SKM-1 treated with dmso at 0.1 percent for 144 hours (cell line): ENCODE data around the gene KDM8.
"Not testable (repeated sequence)": the region's sequence is repeated elsewhere in the genome, so short reads cannot be mapped to it uniquely, and the experiment has no call there.

Experiments used
- DNase-seq: peaks from one replicate; lab custom pipeline; 2025; ENCODE audit not compliant: unreplicated experiment; lab: John Stamatoyannopoulos, UW

Gene KDM8

DNA sequence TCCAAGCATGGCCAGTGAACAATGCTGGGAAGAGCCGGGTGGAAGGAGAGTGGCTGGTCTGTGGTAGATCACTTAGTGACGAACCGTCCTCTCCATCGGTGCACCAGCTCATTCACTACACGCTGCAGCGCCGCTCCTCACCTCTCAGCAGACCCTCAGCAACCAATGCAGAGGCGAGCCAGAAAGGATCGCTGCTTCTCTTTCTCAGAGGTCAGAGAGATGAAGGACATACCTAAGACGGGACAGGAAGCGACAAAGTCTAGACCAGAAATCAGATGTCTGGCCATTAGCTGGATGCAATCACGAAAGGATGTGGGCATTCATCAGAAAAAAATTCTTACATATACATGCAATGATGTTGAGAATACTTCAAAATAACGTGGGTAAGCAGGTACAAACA is 38.3 kb downstream of the KDM8 start:
- DNase-seq = no peak

DNA sequence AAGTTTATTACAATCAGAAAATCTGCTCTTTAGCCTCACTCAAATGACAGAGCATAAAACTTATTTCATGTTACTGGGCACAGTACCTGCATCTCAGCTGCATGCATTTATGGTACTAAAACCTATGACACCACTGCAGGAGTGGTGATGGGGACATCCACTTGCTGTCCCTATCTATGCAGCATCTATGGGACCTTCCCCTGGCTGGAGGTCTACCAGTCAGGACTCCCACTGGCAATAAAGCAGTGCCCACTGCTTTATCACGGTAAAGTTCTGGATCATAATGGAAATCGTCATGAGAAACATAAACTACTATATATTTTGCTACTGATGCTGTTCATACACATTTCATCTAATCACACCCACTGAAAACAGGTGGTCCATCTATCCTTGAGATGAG is 39.1 kb downstream of the KDM8 start:
- no peak for DNase-seq

DNA sequence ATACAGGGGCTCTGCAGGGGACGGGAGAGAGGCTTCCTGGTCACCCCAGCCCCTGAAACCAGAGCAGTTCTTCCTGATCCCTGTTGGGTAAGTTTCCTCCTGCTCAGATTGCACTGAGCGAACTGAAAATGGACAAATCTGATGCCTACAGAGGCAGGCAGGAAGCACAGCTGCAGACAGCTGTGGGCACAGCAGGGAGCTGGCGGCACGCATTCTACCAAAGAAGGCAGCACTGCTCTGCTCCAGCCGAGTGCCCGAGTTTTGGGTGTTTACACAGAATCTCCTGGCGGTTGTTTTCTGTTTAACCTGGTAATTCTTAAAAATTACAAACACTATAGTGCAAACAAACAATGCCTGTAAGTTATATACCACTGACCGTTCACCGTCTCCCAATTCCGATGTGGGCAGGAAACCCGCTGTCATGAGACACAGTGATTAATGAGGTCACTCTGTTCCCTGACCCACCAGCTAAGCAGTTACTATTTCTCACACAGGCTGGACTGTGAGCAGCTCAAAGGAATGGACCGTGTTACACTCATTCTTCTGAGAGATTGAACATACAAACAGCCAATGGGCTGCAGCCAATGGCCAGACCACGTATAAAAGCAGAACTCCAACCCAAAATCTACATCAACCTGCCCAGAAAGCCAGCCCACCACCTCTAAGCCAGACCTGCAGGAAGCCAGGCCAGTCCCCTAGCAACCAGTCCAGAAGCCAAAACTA is 39.7 kb downstream of the KDM8 start:
- no peak for DNase-seq

DNA sequence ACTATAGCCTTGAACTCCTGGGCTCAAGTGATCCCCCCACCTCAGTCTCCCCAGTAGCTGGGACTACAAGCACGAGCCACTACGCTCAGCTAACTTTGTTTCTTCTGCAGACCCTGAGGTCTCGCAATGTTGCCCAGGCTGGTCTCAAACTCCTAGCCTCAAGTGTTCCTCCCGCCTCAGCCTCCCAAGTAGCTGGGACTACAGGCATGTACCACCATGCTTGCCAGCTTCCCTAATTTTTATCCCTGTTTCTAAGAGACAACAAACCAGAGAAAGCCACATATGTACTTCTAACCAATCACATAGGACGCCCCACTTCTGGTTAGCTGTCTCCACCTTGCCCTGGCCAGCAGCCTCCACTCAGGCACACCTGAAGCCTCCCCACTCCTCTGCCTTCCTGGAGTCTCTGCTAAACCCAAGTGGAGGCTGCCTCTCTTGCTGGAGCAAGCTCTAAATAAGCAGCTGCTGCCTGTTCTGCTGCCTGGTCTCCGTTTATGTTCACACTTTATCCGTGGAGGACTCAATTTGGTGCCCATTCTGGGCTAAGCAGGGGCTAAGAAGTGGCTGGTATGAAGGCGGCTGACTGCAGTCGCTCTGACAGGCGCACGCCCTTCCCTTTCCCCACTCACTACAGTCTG is 40.5 kb downstream of the KDM8 start:
- DNase-seq = no peak

DNA sequence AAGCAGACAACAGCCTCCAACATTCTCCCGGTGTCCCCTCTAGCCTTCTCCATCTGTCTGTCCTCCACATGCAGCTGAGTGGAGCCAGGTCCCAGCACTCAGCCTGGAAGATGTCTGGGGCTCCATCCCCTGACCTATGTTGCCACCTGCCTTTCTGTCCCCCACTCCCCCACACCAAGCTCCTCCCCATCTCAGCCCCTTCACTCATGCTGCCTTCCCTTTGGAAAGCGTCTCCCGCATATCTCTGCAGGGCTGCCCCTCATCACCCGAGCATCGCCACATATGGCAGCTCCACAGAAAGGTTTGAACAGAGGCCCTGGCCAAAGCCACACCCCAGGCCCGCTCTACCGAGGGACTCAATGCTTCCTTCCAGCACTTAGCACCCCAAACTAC is 41.0 kb downstream of the KDM8 start:
- no peak for DNase-seq

DNA sequence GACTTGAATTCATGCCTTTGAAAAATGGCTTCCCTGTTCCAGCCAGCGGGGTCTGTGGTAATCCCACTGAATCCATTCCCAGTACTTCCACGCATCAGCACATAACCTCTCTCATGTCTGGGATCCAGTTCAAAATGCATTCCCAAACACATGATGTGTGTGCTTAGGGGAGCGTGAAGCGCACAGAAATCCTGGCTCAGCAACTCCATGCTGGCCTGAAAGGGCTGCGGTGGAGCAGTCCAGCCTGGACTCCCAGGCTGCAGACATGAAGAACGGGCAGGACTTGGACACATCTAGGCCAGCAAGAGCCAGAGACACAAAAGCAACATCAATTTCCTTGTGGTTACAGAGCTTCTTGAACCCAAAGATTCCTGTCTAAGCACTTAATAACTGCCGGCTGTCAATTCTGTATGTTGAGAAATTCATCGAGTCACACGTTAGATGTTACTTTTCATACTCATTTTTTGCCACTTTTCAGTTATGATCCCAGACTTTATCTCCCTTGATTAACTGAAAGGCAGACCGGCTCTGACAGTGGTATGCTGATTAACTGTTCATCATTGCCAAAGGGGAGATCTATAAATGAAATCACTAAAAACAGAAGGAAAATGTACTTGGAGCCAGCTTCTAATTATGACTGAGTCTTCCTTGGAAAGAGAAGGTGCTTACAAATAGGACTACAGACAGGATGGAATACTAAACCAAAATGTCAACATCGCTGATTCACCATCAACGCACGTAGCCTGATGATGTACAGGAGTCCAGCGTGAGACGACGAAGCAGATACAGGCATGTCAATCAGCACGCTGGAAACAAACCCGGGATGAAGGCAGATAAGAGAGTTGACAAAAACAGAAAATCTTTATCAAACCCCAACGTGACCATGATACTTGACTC is 42.2 kb downstream of the KDM8 start:
- DNase-seq = no peak

DNA sequence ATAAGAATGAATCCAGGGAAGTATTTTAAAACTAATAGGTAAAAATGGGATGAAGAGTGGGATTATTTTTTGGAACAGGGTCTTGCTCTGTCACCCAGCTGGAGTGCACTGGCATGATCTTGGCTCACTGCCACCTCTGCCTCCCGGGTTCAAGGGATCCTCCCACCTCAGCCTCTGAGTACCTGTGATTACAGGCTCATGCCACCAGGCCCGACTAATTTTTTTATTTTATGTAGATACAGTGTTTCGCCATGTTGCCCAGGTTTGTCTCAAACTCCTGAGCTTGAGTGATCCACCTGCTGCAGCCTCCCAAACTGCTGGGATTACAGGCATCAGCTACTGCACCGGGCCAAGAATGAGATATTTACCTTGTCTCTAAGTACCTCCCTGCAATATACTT is 43.1 kb downstream of the KDM8 start:
- no peak for DNase-seq

DNA sequence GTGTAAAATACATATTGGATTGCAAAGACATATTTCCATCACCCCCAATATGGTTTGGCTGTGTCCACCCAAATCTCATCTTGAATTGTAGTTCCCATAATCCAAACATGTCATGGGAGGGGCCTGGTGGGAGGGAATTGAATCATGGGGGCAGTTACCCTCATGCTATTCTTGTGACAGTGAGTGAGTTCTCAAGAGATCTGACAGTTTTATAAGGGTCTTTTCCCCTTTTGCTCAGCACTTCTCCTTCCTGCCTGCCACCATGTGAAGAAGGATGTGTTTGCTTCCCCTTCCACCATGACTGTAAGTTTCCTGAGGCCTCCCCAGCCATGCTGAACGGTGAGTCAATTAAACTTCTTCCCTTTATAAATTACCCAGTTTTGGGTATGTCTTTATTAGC is 43.8 kb downstream of the KDM8 start:
- not testable (repeated sequence) for DNase-seq

DNA sequence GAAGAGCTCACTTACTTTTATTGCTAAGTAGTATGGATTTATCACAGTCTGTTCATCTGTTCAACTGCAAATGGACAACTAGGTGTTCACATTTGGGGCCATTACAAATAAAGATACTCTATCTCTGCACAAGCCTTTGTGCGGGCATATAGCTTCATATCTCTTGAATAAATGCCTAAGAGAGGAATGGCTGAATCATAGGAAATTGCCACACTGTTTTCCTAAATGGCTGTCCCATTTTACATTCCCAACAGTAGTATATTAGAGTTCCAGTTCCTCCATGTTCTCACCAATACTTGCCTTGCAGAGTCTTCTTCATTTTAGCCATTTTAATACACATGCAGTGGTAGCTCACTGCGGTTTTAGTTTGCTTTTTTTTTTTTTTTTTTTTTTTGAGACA is 44.7 kb downstream of the KDM8 start:
- no peak for DNase-seq

DNA sequence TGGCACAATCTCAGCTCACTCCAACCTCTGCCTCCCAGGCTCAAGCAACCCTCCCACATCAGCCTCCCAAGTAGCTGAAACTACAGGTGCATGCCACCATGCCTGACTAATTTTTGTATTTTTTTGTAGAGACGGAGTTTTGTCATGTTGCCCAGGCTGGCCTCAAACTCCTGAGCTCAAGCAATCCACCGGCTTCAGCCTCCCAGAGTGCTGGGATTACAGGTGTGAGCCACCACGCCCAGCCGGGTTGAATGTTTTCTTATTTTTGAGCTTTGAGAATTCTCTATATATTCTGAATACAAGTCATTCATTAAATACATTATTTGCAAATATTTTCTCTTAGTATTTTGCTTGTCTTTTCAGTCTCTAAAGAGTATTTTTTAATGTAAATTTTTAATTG is 45.6 kb downstream of the KDM8 start:
- not testable (repeated sequence) for DNase-seq

DNA sequence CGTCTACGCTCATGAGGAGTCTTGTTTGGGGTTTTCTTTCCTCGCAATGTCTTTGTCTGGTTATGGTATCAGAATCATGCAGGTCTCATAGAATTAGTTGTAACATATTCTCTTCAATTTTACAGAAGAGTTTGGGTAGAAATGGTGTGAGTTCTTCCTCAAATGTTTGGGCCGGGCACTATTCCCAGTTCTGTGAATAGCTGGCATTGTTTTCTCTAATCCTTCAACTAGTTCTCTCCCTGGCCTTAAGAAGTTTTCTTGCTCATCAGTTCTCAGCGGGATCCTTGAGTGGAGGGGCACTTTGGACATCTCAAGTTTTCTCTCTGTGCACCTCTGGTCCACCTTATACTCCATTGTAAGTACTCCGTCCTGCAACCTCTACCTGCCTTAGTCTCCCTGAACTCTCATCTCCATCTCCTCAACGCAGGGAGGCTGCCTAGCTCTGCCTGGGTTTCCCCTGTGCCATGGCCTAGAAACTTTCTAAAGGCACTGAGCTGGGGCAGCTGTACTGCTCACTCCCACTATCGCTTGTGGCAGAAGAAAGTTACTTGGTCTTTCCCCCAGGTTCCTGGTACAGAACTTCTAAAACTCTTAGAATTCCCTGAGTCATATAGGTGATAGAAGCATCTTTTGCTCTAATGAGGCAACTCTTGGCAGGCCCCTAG is 48.3 kb downstream of the KDM8 start:
- no peak for DNase-seq

DNA sequence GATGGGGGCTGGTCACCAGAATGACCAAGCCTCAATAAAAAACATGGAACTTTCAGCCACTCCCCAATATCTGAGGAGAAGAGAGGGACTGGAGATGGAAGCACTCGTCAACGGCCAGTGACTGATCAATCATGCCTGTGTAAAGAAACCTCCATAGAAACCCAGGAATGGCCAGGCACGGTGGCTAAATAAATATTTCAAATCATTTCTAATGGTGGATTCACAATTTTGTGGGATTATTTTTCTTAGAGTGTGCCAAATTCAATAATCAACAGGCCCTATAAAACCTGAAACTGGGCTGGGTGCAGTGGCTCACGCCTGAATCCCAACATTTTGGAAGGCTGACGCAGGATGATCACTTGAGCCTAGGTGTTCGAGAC is 48.9 kb downstream of the KDM8 start:
- DNase-seq = no peak

DNA sequence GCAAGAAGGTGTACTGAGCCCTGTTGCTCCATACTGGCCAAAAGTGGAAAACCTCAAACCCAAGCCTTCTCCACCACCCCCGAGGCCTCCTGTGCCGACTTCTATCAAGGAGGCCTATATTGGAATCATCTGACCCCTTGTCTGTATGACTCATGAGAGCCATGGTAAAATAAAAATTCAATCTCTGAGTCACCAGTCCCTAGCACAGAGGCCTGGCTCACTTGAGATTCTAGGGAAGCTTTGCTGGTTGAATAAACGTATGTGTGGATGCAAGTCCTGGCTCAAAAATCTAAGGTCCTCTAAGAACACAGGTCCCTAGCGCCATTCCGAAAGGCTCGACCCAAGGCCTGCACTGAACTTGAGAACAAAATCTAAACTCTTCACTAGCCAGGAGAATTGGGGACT is 50.2 kb downstream of the KDM8 start:
- no peak for DNase-seq

DNA sequence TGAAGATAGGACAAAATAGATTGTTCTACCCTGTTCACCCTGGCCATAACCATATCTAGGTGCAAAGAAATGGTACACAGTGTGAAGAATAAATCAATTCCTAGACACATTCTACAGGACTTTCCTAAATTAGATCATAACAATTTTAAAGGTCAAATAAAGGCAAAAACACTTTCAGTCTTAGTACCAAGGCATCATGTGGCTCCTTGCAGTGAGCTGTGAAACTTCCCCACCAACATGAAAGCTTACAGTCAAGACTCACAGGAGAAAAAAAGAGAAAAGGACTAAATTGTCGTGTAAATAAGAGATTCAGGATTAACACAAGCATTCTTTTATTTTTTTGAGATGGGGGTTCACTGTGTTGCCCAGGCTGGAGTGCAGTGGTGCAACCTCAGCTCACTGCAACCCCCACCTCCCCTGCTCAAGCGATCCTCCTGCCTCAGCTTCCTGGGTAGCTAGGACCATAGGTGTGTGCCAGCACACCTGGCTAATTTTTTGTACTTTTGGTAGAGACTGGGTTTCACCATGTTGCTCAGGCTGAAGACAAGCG is 51.0 kb downstream of the KDM8 start:
- DNase-seq = no peak

DNA sequence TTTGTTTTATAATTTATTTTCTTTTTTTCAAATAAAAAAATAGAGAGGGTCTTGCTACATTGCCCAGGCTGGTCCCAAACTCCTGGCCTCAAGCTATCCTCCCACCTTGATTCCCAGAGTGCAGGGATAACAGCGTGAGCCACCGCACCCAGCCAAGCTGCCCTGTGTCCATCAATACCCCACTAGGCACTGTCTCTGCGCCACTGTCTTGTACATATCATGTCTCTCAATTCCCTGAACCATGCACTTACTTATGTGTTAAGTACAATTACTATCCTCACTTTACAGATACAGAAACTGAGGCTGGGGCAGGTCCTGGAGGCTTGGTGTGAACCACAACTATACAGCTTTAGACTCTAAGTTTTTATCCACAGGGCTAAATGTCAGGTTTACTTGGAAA is 53.5 kb downstream of the KDM8 start:
- no peak for DNase-seq

DNA sequence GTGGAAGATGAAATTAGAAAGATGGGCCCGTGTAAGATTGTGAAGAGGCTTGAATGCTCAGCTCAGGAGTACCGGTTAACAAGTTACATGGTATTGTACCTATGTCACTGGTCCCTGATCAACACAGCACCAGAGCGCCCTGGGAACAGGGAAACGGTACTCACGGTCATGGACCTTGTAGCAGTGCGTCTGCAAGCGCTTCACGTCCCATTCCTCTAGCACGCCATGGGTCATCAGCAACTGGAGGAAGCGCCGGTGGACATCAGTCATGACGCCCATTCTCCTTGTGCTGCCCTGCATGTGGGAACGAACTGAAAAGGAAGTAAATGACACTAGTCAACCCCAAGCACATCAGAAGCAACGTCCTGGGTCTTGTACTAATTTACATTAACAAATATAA is 53.9 kb downstream of the KDM8 start:
- no peak for DNase-seq

DNA sequence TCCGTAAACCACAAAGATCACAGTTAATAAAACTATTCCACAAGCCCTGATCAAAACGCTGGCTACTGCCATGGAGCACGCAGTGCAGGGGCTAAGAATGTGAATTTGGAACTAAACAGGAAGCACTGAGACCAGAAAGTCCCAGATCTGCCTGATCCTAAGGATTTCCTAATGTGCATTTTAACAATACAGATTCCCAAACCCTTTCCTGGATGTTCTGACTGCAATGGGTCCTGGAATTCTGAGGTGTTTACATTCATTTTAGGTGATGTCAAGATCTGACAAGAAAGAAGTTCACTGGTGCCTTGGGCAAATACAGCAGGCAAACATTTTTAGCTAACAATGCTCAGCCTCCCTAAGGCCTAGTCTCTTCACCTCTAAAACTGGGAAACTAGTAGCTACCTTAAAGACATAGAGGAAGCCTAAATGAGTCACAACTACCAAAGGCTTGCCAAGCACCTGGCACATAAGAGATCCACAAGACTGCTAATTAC is 55.0 kb downstream of the KDM8 start:
- no peak for DNase-seq

DNA sequence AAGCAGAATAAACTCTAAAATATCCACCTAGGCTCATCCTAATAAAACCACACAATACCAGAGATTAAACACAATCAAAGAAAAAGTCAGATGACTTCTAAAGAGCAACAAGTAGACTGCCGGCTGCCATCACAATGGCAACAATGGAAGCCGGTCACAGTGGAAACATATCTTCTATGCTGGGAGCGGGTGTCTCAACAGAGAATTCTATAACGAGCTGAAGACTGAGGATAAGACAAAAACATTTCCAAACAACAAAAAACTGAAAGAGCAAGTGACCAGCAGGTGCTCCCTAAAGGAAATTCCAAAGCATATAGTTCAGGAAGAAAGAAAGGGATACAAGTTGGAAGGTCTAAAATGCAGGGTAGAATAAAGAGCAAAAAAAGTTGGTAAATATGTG is 56.4 kb downstream of the KDM8 start:
- no peak for DNase-seq

DNA sequence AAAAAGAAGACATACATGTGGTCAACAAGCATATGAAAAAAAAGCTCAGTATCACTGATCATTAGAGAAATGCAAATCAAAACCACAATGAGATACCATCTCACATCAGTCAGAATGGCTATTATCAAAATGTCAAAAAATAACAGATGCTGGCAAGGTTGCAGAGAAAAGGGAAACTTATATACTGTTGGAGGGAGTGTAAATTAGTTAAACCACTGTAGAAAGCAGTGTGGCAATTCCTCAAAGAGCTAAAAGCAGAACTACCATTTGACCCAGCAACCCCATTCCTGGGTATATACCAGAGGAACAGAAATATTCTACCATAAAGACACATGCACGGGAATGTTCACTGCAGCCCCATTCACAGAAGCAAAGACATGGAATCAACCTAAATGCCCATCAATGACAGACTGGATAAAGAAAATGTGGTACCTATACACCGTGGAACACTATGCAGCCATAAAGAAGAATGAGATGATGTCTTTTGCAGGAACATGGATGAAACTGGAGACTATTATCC is 59.6 kb downstream of the KDM8 start:
- DNase-seq = peak; percentile 64

DNA sequence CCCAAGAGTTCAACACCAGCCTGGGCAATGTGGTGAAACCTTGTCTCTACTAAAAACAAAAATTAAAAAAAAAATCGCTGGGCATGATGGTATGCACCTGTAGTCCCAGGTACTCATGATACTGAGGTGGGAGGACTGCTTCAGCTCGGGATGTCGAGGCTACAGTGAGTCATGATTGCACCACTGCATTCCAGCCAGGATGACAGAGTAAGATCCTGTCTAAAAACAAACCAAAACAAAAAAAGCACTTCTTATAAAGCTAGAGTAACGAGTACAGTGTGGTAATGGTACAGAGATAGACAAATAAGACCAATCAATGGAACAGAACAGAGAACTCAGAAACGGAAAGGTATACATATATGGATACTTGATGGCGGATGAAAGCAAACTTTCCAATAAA is 60.8 kb downstream of the KDM8 start:
- no peak for DNase-seq

DNA sequence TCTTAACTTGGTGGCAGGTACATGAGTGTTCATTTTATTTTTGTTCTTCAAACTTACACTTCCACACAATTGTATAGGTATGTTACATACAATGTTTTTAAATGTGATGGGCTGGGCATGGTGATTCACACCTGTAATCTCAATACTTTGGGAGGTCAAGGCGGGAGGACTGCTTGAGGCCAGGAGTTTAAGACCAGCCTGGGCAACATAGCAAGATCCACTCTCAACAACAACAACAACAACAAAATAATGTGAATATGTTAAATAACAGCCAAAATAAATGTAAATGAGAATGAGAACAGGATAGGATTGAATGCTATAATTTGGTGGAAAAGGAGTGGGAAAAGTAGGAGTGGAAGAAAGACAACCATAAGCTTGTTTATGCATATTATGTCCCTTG is 62.7 kb downstream of the KDM8 start:
- no peak for DNase-seq
